ENCODE measurements around the gene OR2A14. TPM values are rescaled to one million over a fixed set of nuclear protein-coding genes. Genes with fewer than 3 reads are reported as not detected.

OR2A14 gene
- total RNA-seq, 1 donor from 2014 or later = not detected

- no peak overlapping the region for H3K27ac ChIP-seq
- ATAC-seq = no peak
- H3K4me1 ChIP-seq = no peaks in the 10 kb centered on the region
- intact Hi-C loops (cut with DNase I) = no loop called here
- no peak for TF ChIP-seq CTCF (IDR thresholded peaks at IDR 0.05)
- peaks cover 16% of the 10 kb centered on the region for H3K27me3 ChIP-seq (ENCODE audit: low read depth)
- no peak overlapping the region for H3K4me3 ChIP-seq
- H3K36me3 ChIP-seq = no peaks in the 10 kb centered on the region
- DNase-seq = no peak
- no peaks in the 10 kb centered on the region for H3K9me3 ChIP-seq
Observed at GRCh38 chr7:144098776-144099175, 24.2 kb upstream of the OR2A14 start.

- H3K36me3 ChIP-seq = no peaks in the 10 kb centered on the region
- H3K4me3 ChIP-seq = no peak overlapping the region
- H3K27ac ChIP-seq = no peak overlapping the region
- intact Hi-C loops (cut with DNase I) = no loop called here
- ATAC-seq (no peak), DNase-seq (no peak)
- no peaks in the 10 kb centered on the region for H3K9me3 ChIP-seq
- TF ChIP-seq CTCF (IDR thresholded peaks at IDR 0.05) = no peak
- H3K27me3 ChIP-seq (ENCODE audit: low read depth) = peaks cover 14% of the 10 kb centered on the region
- H3K4me1 ChIP-seq = no peaks in the 10 kb centered on the region
Observed at GRCh38 chr7:144100607-144101006, 22.4 kb upstream of the OR2A14 start.

- no peak for DNase-seq
- intact Hi-C loops (cut with DNase I) = no loop called here
- H3K27ac ChIP-seq = no peak overlapping the region
- no peak for TF ChIP-seq CTCF (IDR thresholded peaks at IDR 0.05)
- peaks cover 14% of the 10 kb centered on the region for H3K27me3 ChIP-seq (ENCODE audit: low read depth)
- H3K9me3 ChIP-seq = no peaks in the 10 kb centered on the region
- H3K36me3 ChIP-seq = no peaks in the 10 kb centered on the region
- H3K4me1 ChIP-seq = no peaks in the 10 kb centered on the region
- ATAC-seq = peak; percentile 37 to 84
- H3K4me3 ChIP-seq = no peak overlapping the region
Observed at GRCh38 chr7:144102041-144102440, 20.9 kb upstream of the OR2A14 start.

- no peak for TF ChIP-seq CTCF (IDR thresholded peaks at IDR 0.05)
- DNase-seq = no peak
- no peaks in the 10 kb centered on the region for H3K36me3 ChIP-seq
- H3K27ac ChIP-seq = no peak overlapping the region
- no peak overlapping the region for H3K4me3 ChIP-seq
- ATAC-seq = no peak
- H3K27me3 ChIP-seq (ENCODE audit: low read depth) = peaks cover 14% of the 10 kb centered on the region
- no peaks in the 10 kb centered on the region for H3K9me3 ChIP-seq
- no peaks in the 10 kb centered on the region for H3K4me1 ChIP-seq
- intact Hi-C loops (cut with DNase I) = no loop called here
Observed at GRCh38 chr7:144105211-144105610, 17.8 kb upstream of the OR2A14 start.

GRCh38 chr7:144109283-144109682 is 13.7 kb upstream of the OR2A14 start, which contains the start of gene OR2A2:
Gene OR2A2, plus strand, starts transcription at chr7:144109583. Its CDS starts 0 bp downstream, at chr7:144109583.
- H3K9me3 ChIP-seq = no peaks in the 10 kb centered on the region
- H3K4me1 ChIP-seq = no peaks in the 10 kb centered on the region
- H3K4me3 ChIP-seq = no peak within 1 kb of the TSS
- no peak for ATAC-seq
- H3K36me3 ChIP-seq = no peaks in the 10 kb centered on the region
- TF ChIP-seq CTCF (IDR thresholded peaks at IDR 0.05) = no peak
- peaks cover 5% of the 10 kb centered on the region for H3K27me3 ChIP-seq (ENCODE audit: low read depth)
- H3K27ac ChIP-seq = no peak within 1 kb of the TSS
- DNase-seq = no peak
- intact Hi-C loops (cut with DNase I) = no loop called here

GRCh38 chr7:144110272-144110671 is 12.7 kb upstream of the OR2A14 start:
- intact Hi-C loops (cut with DNase I) = no loop called here
- no peak for ATAC-seq
- no peak for TF ChIP-seq CTCF (IDR thresholded peaks at IDR 0.05)
- H3K36me3 ChIP-seq = no peaks in the 10 kb centered on the region
- H3K9me3 ChIP-seq = no peaks in the 10 kb centered on the region
- no peak for DNase-seq
- no peaks in the 10 kb centered on the region for H3K4me1 ChIP-seq
- H3K4me3 ChIP-seq = no peak overlapping the region
- peaks cover 10% of the 10 kb centered on the region for H3K27me3 ChIP-seq (ENCODE audit: low read depth)
- no peak overlapping the region for H3K27ac ChIP-seq
